HEK293 (cell line): ENCODE data around the gene XPNPEP1.

ENCODE experiments used
- OSR2 ChIP-seq: fragments of 450-650 bp; formaldehyde crosslinking; IDR thresholded peaks from 2 replicates; pipeline ENCODE4 v1.5.1; 2016; ENCODE audit warnings: missing biosample characterization, missing genetic modification characterization
- ZNF274 ChIP-seq, 2 experiments: fragments of 200-500 bp in 1 of 2; fragments of 450-650 bp in 1 of 2; sonication (Bioruptor generic) in 1 of 2; formaldehyde crosslinking in 1 of 2; IDR thresholded peaks; 2 replicates each; pipeline versions ENCODE4 v1.5.1 to v1.6.1; 2014 to 2016; ENCODE audit warnings: borderline replicate concordance in 1 of 2, inconsistent platforms in 1 of 2, low read length in 1 of 2, missing biosample characterization in 1 of 2, missing genetic modification characterization in 1 of 2
- ZNF391 ChIP-seq: fragments of 450-650 bp; formaldehyde crosslinking; IDR thresholded peaks from 2 replicates; pipeline ENCODE4 v1.5.1; 2016; ENCODE audit warnings: low read depth, missing biosample characterization, missing genetic modification characterization, borderline replicate concordance
- TF ChIP-seq, protein P1 (sequence below): fragments of 450-650 bp; formaldehyde crosslinking; IDR thresholded peaks from 2 replicates; pipeline ENCODE4 v1.5.1; 2016; ENCODE audit warnings: missing biosample characterization, missing genetic modification characterization

DNA sequence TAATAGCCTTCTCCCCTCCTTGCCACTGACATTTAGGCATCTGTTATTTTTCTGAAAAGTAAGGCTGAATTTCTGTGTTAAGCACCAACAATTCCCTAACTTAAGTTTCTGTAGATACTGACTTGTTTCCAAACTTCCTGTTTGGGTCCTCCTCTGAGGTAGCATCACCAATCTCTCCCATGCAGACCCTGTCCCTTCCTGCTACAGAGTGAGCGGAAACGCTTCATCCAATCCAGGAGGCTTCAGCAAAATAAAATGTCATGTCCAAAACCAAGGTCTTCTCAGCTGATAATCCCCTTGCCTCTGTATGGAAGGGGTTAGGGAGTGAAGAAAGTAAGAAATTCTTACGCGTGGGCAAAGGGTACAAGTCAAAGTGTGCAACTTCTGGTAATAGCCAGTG is 29.9 kb downstream of the XPNPEP1 start:
- TF ChIP-seq OSR2 (tag by site-specific recombination) (no peak), ZNF274 (IDR thresholded peaks at IDR 0.05; ENCODE audit: low read length) (no peak), ZNF274 (tag by site-specific recombination; IDR thresholded peaks at IDR 0.05; ENCODE audit: borderline replicate concordance) (no peak), ZNF391 (tag by site-specific recombination) (no peak)
- TF ChIP-seq, protein P1, sequence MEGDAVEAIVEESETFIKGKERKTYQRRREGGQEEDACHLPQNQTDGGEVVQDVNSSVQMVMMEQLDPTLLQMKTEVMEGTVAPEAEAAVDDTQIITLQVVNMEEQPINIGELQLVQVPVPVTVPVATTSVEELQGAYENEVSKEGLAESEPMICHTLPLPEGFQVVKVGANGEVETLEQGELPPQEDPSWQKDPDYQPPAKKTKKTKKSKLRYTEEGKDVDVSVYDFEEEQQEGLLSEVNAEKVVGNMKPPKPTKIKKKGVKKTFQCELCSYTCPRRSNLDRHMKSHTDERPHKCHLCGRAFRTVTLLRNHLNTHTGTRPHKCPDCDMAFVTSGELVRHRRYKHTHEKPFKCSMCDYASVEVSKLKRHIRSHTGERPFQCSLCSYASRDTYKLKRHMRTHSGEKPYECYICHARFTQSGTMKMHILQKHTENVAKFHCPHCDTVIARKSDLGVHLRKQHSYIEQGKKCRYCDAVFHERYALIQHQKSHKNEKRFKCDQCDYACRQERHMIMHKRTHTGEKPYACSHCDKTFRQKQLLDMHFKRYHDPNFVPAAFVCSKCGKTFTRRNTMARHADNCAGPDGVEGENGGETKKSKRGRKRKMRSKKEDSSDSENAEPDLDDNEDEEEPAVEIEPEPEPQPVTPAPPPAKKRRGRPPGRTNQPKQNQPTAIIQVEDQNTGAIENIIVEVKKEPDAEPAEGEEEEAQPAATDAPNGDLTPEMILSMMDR (tag by site-specific recombination), result no peak
